HG02981 (cell line): ENCODE data around the gene PSMB9.
"Not testable (repeated sequence)": the region's sequence is repeated elsewhere in the genome, so short reads cannot be mapped to it uniquely, and the experiment has no call there.

Experiments
- ATAC-seq: cut with Tn5 transposase; IDR thresholded peaks from one replicate; pipeline ENCODE4 v1.9.1; 2021; ENCODE audit warnings: mild to moderate bottlenecking, moderate library complexity; ENCODE audit not compliant: unreplicated experiment

Gene PSMB9

DNA sequence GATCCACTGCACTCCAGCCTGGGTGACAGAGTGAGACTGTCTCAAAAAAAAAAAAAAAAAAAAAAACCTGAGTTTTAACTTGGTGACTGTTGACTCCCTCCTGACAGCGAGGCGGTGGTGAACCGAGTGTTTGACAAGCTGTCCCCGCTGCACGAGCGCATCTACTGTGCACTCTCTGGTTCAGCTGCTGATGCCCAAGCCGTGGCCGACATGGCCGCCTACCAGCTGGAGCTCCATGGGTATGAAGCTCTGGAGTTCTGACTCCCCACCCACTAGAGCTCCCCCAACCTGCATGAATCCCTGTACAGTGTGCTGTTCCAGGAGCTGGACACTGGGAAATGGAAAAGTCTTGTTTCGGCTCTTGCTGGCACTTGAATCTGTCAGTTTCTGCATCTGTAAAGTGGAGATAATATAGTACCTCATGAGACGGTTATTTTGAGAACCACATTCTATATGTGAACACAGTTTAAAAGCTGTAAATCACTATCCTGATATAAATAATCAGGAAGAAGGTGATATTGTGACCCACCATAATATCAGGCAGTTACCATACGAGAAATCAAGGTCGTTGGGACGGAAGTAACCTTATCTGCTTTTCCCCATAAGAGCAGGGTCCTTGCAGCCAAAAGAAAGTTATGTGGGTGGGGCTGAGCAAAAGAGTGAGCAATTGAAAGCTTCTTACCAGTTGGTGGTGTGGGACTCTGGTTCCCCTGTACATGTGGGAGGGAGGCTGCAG lies 3.3 kb downstream of the PSMB9 start:
- no peak for ATAC-seq

DNA sequence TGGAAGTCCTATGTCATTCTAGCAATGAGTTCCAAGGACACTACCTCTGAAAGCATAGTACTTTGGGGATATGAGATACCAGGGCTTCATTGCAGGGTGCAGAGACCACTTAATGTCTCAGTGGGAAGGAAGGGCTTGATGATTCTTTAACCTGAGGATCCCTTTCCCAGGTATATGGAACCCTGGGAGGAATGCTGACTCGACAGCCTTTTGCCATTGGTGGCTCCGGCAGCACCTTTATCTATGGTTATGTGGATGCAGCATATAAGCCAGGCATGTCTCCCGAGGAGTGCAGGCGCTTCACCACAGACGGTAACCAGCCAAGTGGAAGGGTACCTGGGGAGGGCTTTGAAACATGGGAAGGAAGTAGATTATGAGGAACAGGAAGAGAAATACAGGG lies 4.2 kb downstream of the PSMB9 start:
- ATAC-seq, result no peak

DNA sequence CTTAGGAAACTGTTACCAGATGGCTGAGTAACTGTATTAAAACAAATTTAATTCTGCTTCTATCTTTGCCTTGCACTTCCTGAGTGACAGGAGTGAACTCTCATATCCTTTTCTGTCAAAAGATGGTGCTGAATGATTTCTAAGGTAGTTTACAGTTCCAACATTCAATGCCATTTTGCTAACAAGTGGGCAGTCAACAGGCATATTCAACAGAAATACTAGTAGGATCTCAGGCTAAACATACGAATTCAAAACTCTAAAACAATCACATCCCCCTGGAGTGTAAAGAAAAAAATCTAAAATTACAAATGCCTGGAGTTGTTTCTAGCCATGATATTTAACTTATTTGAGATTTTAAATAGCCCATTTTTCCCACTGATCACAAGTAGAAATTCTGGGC lies 6.7 kb downstream of the PSMB9 start:
- no peak for ATAC-seq

DNA sequence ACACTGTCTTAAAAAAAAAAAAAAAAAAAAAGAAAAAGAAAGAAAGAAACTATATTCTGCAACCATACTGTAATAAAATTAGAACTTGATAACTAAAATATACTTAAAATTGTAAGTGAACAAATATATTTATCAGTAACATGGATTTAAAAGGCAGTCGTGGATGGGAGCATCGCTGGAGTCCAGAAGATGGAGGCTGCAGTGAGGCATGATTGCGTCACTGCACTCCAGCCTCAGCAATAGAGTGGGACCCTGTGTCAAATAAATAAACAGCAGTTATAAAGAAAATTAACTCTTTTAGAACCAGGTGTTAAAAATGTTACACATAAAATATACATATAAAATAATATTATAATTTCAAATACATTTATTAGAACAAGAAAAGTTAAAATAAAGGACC lies 8.7 kb downstream of the PSMB9 start:
- ATAC-seq, result no peak

DNA sequence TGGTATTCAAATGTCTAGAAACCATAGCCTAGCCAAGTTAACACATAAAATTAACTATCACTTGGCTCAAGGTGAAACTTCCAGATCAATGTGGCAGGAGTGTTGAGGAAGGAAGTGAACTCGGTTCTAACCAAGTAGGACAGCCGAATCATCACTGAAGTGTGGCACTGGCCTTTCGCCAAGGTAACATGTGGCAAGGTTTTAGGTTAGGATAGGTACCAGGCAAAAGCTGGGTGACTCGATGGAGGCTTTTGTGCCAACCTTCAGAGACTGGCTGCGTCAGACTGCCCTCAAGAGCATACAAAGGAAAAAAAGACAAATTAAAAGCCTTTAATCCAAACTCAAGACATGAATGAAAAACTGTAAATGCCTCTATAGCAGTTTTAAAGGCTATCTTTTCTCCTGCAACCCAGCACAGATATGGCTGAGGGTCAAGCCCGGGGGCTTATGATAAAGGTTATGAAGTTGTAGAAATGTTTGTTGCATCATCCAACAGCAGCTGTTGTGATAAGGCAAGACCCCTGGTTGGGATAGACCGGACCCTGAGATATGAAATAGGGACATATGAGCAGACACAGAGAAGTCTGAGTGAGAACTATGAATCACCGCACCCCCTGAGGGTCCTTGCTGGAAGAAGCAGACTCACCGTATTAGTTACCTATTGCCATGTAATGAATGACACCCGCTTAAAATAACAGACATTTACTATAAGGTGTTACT lies 11.9 kb downstream of the PSMB9 start:
- ATAC-seq, result no peak

DNA sequence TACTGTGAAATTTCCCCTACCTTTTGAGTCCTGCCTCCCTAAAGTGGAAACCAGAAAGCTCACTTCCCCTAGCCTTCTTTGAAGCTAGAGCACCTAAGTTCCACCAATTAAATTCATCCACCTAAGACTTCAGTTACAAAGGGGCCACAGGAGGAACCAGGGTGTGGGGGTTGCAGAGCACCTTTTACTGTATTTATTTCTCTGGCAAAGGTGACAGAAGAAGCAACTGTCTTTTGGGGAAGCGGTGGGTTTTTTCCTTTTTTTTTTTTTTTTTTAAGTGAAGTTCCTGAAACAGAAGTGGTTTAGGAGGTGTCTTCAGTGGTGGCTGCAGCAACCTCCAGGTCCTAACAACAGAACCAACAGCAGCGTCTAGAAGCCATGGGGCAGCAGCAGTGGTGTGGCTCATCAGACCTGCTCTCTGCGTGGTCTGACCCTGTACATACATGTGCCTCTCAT lies 13.1 kb downstream of the PSMB9 start:
- no peak for ATAC-seq

DNA sequence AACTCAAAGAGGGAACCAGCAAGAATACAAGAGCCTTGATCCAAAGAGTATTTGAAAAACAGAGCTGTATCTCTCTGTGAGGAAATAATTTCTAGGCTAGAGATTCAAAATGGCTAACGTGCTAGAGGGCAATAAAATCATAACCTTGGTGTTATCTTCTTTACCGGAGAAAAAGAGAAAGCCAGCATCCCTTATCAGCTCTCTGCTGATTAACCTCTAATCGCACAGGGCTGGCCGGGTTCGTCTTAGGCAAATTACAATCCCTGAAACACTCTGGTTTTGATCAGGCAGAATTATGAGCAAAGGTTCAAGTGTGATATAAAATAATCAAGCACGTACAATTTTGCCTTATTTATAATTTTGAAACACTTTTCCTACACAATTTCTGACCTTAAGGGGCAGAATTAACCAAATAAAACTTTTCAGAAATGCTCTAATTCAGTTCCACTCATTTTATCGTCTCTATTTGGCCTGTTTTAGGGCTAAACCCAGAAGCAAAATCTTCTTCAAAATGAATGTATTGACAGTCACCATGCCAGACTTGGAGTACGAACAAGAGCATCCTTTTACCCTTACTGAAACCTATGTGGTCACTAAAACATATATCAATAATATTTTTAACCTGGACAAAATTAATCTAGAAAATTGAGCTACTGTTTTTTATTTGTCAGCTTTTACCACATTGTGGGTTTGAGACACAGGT lies 13.7 kb downstream of the PSMB9 start:
- no peak for ATAC-seq

DNA sequence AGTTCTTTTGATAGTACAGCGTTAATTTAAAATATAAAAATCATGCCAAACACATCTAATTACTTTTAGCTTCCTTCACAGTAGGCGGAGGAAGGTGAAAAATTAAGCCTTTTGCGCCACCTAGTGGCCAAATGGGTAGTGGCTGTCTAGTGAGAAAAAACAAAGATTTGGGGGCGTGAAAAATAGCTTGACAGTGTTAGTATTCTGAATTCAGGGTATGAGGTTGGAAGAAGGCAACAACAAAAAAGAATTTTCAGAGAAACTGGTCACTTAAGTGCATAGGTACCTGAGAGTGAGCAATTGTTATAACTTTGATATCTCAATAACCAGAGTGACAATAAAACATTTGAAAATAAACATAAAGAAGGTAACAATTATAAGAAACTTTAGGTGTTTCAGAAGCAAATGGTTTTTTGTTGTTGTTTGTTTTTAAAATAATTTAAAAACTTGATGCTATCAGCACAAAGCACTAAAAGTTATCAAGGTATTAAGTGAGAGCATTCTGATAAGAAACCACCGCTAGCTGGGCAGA lies 14.3 kb downstream of the PSMB9 start:
- ATAC-seq, result no peak

DNA sequence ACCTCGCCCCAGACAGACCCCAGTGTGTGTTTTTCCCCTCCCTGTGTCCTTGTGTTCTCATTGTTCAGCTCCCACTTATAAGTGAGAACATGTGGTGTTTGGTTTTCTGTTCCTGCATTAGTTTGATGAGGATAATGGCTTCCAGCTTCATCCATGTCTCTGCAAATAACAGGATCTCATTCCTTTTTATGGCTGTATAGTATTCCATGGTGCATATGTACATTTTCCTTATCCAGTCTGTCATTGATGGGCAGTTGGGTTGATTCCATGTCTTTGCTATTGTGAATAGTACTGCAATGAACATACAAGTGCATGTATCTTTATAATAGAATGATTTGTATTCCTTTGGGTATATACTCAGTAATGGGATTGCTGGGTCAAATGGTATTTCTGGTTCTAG lies 20.0 kb downstream of the PSMB9 start:
- ATAC-seq, result not testable (repeated sequence)

DNA sequence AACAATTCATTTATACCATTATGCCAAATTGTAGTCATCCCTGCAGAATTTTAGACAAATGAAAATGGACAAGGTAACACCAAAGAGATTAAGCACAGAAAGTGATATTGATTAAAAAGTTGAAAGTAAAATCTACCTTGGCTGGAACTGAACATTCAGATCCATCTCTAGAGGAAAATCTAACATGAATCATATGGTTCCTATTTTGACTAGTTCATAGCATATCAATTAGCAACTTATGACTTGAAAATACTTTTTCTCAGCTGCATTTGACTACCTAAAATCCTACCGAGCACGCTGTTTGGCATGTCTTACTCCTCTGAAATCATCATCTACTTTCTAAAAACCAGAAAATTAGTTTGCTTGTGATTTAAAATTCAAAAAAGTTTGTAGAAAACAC lies 22.6 kb downstream of the PSMB9 start:
- no peak for ATAC-seq

DNA sequence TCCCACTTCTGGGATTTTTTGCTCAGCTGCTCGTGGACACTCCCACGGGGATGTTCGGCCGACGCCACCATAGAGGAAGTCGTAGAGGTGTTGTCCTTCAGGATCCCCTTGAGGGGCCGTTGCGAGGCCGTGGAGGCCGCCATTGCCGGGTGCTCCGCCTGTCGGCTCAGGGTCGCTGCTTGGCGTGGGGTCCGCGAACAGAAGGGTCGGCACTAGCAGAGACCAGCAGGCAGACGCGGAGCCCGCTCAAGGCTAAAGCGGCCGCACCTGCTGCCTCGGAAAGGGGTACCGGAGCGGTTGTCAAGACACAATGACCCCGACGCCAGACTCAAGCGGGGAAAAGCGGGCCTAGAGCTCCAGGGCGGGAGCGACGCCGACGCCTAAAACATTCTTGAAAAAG lies 25.7 kb downstream of the PSMB9 start:
- ATAC-seq, result no peak

DNA sequence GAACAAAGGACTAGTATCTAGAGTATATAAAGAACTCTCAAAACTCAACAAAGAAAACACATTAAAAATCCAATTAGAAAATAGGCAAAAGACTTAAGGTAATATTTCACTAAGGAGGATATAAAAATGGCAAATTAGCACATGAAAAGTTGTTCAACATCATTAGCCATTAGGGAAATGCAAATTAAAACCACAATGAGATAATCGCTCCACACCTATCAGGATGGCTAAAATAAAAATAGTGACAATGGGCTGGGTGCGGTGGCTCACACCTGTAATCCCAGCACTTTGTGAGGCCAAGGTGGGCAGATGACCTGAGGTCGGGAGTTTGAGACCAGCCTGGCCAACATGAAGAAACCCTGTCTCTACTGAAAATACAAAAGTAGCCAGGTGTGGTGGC lies 27.0 kb downstream of the PSMB9 start:
- ATAC-seq, result not testable (repeated sequence)

DNA sequence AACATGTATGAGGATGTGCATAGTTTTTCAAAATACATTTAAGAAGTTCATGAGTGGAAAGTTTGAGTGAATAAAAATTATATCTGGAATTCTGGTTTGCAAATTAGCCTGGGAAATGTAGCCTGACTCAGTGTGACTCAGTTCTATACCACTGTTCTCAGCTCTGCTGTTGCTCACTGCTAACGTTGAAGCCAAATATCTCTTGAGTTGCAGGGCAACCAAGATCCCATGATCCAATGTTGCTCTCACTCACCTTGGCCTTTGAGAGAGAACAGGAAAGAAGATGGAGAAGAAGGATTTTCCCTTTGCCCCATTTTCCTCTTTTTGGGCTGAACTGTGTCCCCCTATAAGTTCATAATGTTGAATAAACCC lies 28.9 kb downstream of the PSMB9 start:
- no peak for ATAC-seq

DNA sequence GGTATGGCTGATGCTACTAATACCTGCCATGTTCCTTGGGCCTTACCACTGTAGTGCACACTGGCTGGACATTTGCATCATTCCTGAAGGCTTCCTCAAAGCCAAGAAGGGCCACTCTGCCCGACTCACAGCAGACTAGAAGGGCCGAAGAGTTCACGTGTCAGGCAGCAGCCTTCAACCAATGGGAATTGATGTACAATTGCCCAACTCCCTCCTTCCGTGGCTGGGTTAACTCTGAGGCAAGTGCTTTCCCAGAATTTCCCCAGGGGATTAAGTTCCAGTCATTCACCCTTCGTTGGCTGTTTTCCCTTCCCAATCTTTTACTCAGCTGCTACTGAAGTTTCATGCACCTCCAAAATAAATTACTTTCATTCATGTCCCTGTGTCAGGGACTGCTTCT lies 29.8 kb downstream of the PSMB9 start:
- no peak for ATAC-seq

DNA sequence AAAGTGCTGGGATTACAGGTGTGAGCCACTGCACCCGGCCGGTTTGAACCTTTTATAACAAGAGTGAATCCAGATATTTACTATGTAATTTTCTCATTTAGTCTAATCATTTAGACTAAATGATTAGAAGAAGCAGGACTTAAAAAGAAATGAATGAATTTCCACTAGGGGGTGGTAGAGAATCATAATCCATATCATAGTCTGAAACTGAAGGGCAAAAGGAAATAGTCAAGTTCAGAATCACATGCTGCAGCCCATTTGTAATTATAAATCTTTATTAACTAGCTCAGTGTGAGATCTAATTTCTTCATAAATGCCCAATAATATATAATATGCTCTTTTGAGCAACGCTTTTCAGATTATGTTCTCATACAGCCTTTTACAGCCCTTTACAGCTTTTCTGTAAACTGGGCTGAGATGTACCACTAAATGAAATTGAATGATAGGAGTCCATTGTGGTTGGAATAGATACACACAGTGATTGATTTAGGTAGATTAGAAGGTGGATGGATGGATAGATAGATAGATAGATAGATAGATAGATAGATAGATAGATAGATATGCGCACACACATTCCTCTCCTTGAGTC lies 31.8 kb downstream of the PSMB9 start:
- ATAC-seq, result no peak

DNA sequence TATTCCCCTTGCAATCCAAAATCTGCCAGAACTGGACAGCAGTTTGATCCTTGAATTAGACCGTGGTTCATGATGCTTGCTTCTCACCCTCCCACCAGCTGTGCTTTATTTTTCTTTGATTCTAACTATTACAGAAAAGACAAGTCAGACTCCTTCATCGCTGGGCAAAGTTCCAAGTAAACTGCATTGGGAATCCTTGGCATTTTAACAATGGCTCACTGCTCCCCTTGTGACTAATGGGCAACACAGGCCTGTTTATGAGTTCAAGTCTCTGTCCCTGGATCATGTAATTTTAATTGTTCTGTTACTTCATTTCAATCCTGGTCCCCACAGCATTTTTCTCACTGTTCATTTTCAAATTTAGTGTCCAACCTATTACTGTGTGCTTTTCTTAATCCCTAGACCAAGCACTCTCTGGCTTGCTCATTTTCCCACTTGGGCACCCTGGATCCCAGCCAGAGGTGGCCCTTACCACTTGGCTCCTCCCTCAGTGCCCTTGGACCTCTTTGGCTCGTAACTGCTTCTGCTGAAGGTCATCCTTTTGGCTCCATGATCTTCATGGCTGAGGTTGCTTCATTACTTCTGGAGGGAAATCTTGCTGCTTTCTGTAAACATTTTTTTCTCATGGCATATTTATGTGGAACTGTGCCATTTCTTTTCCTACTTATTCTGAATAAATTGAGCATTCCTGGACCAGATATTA lies 32.8 kb downstream of the PSMB9 start:
- no peak for ATAC-seq

DNA sequence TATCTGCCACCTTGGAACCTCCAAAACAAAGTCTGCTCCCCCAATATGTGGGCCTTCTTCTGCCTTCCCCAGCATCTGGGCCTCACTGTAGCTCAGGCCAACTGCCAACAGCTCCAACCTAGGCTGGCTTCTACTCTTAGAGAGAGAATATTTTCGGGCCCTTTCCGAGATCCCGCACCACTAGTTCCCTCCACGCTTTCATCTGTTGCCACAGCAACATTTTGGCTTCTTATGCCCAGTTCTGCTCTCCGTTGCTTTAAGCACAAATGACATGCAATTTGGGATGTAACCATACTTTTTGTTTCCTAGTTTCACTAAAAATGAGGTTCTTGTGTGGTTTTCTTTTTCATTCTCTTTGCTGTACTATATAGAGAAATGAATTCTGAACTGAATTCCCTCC lies 33.6 kb downstream of the PSMB9 start:
- no peak for ATAC-seq

DNA sequence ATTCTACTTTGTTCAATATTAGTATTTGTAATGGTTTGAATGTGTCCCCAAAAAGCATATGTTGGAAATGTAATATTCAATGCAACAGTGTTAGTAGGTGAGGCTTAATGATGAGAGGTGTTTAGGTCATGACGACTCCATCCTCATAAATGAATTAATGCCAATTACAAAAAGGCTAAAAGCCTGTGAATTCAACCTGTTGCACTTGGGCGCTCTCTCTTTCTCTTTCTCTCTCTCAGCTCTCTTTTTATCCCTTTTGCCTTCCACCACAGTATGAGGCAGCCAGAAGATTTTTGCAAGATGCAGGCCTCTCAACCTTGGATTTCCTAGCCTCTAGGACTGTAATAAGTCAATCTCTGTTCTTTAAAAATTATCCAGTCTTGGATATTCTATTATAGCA lies 34.6 kb downstream of the PSMB9 start:
- ATAC-seq, result no peak

DNA sequence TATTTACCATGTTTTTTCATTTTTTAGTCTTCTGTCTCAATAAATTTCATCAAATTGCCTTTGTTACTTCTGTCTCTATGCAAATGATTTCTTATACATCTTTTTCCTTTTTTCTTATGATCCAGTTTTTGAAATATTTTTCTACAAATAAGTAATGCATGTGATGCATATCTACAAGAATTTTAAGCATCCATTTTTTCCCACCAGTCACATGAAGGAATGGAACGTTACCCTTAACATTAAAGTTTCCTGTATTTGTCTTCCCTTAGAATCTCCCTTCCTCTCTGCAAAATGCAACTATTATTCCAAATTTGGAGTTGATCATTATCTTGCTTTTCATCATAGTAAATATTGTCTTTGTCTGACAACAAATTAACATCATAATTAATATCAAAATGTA lies 35.5 kb downstream of the PSMB9 start:
- no peak for ATAC-seq

DNA sequence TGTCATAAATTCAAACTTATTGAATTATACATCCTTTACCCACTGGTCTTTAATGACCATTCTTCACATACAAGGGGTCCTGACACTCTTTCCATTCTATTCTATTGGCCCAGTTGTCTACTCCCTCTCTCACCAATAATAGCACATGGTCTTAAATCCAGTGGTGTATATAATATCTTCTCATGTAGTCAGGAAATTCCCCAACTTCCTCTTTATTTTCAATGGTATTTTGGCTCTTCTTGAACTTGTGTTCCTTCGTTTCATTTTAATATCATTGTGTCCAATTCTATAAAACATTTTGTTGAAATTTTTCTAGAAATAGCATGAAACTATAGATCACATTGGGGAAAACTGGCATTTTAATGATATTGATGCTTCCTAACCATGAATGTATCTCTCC lies 36.8 kb downstream of the PSMB9 start:
- no peak for ATAC-seq
